ENCODE data around the gene SYNJ2. TPM values are rescaled to one million over a fixed set of nuclear protein-coding genes. Genes with fewer than 3 reads are reported as not detected.

Gene SYNJ2
- total and polyA plus RNA-seq, 2 donors from 2014 or later = 1.7 to 15.8 TPM

GRCh38 chr6:158073776-158074175 is 92.1 kb downstream of the SYNJ2 start:
- no peaks in the 10 kb centered on the region for H3K27me3 ChIP-seq (ENCODE audit: control insufficient read depth, insufficient read depth, low read length)
- no peaks in the 10 kb centered on the region for H3K9me3 ChIP-seq (ENCODE audit: control insufficient read depth in 2 of 3, insufficient read depth in 1 of 3, low read length in 3 of 3)
- intact Hi-C loops (cut with DNase I) = no loop called here
- H3K27ac ChIP-seq (ENCODE audit: low read depth in 2 of 2, low read length in 2 of 2) = no peak overlapping the region
- H3K36me3 ChIP-seq (ENCODE audit: control insufficient read depth in 2 of 3, insufficient read depth in 3 of 3, low read length in 3 of 3) = peaks cover 0 to 2% (median 0%) of the 10 kb centered on the region in 3 donors
- no peak for DNase-seq
- no peak for FAIRE-seq
- H3K9ac ChIP-seq (ENCODE audit: low read length in 3 of 3) = no peak overlapping the region
- TF ChIP-seq CTCF (IDR thresholded peaks at IDR 0.05; ENCODE audit: borderline replicate concordance, extremely low read depth, insufficient read depth) = no peak
- H3K4me3 ChIP-seq (ENCODE audit: low read length in 3 of 3) = no peak overlapping the region
- peaks cover 0 to 6% (median 0%) of the 10 kb centered on the region in 3 donors for H3K4me1 ChIP-seq (ENCODE audit: control insufficient read depth in 2 of 3, insufficient read depth in 2 of 3, low read depth in 1 of 3, low read length in 3 of 3)

GRCh38 chr6:158076548-158076947 is 94.9 kb downstream of the SYNJ2 start:
- FAIRE-seq = no peak
- TF ChIP-seq CTCF (IDR thresholded peaks at IDR 0.05; ENCODE audit: borderline replicate concordance, extremely low read depth, insufficient read depth) = no peak
- H3K36me3 ChIP-seq (ENCODE audit: control insufficient read depth in 2 of 3, insufficient read depth in 3 of 3, low read length in 3 of 3) = peaks cover 0 to 2% (median 0%) of the 10 kb centered on the region in 3 donors
- no peak overlapping the region for H3K9ac ChIP-seq (ENCODE audit: low read length in 3 of 3)
- intact Hi-C loops (cut with DNase I) = no loop called here
- no peak for DNase-seq
- no peaks in the 10 kb centered on the region for H3K9me3 ChIP-seq (ENCODE audit: control insufficient read depth in 2 of 3, insufficient read depth in 1 of 3, low read length in 3 of 3)
- H3K4me1 ChIP-seq (ENCODE audit: control insufficient read depth in 2 of 3, insufficient read depth in 2 of 3, low read depth in 1 of 3, low read length in 3 of 3) = peaks cover 0 to 2% (median 0%) of the 10 kb centered on the region in 3 donors
- no peaks in the 10 kb centered on the region for H3K27me3 ChIP-seq (ENCODE audit: control insufficient read depth, insufficient read depth, low read length)
- H3K27ac ChIP-seq (ENCODE audit: low read depth in 2 of 2, low read length in 2 of 2) = no peak overlapping the region
- H3K4me3 ChIP-seq (ENCODE audit: low read length in 3 of 3) = no peak overlapping the region

GRCh38 chr6:158077676-158078075 is 96.0 kb downstream of the SYNJ2 start:
- Histone ChIP-seq H3K27ac (ENCODE audit: low read depth in 2 of 2, low read length in 2 of 2) (no peak overlapping the region), H3K4me3 (ENCODE audit: low read length in 3 of 3) (no peak overlapping the region), H3K4me1 (ENCODE audit: control insufficient read depth in 2 of 3, insufficient read depth in 2 of 3, low read depth in 1 of 3, low read length in 3 of 3) (no peaks in the 10 kb centered on the region), H3K9me3 (ENCODE audit: control insufficient read depth in 2 of 3, insufficient read depth in 1 of 3, low read length in 3 of 3) (no peaks in the 10 kb centered on the region), H3K9ac (ENCODE audit: low read length in 3 of 3) (no peak overlapping the region), H3K27me3 (ENCODE audit: control insufficient read depth, insufficient read depth, low read length) (no peaks in the 10 kb centered on the region), H3K36me3 (ENCODE audit: control insufficient read depth in 2 of 3, insufficient read depth in 3 of 3, low read length in 3 of 3) (peaks cover 0 to 2% (median 0%) of the 10 kb centered on the region in 3 donors)
- no peak for DNase-seq
- no peak for FAIRE-seq
- no peak for TF ChIP-seq CTCF (IDR thresholded peaks at IDR 0.05; ENCODE audit: borderline replicate concordance, extremely low read depth, insufficient read depth)
- intact Hi-C loops (cut with DNase I) = no loop called here

- no peaks in the 10 kb centered on the region for H3K4me1 ChIP-seq (ENCODE audit: control insufficient read depth in 2 of 3, insufficient read depth in 2 of 3, low read depth in 1 of 3, low read length in 3 of 3)
- DNase-seq (no peak), FAIRE-seq (no peak)
- no peaks in the 10 kb centered on the region for H3K9me3 ChIP-seq (ENCODE audit: control insufficient read depth in 2 of 3, insufficient read depth in 1 of 3, low read length in 3 of 3)
- H3K27ac ChIP-seq (ENCODE audit: low read depth in 2 of 2, low read length in 2 of 2) = no peak overlapping the region
- H3K9ac ChIP-seq (ENCODE audit: low read length in 3 of 3) = no peak overlapping the region
- intact Hi-C loops (cut with DNase I) = no loop called here
- peaks cover 0 to 3% (median under 1%) of the 10 kb centered on the region in 3 donors for H3K36me3 ChIP-seq (ENCODE audit: control insufficient read depth in 2 of 3, insufficient read depth in 3 of 3, low read length in 3 of 3)
- no peak overlapping the region for H3K4me3 ChIP-seq (ENCODE audit: low read length in 3 of 3)
- no peak for TF ChIP-seq CTCF (IDR thresholded peaks at IDR 0.05; ENCODE audit: borderline replicate concordance, extremely low read depth, insufficient read depth)
- H3K27me3 ChIP-seq (ENCODE audit: control insufficient read depth, insufficient read depth, low read length) = no peaks in the 10 kb centered on the region
Observed at GRCh38 chr6:158078320-158078719, 96.7 kb downstream of the SYNJ2 start.

Measured in kidney (tissue), 14 donors.